K562 (cell line): ENCODE results near the gene TTC31. TPM values are rescaled to one million over a fixed set of nuclear protein-coding genes. Genes with fewer than 3 reads are reported as not detected.
A peak's percentile ranks its signal among the peaks of the same experiment; 100 is the strongest.

Experiments used
- ARID4B ChIP-seq: sonication (generic); formaldehyde crosslinking; IDR thresholded peaks from 2 replicates; pipeline ENCODE4 v1.8.0; 2022; ENCODE audit warnings: mild to moderate bottlenecking, missing genetic modification reagents
- ATF7 ChIP-seq: fragments of 450-650 bp; IDR thresholded peaks from 2 replicates; pipeline ENCODE4 v1.7.1; 2014; ENCODE audit warnings: mild to moderate bottlenecking, moderate library complexity
- FIP1L1 ChIP-seq: fragments of 200-400 bp; formaldehyde crosslinking; IDR thresholded peaks from 2 replicates; pipeline ENCODE4 v1.6.1; 2018; ENCODE audit warnings: mild to moderate bottlenecking, low read depth, low read length; ENCODE audit not compliant: poor library complexity, severe bottlenecking
- MBD2 ChIP-seq: sonication (generic); IDR thresholded peaks from 2 replicates; pipeline ENCODE4 v1.6.1; 2016; ENCODE audit warnings: low read depth, borderline replicate concordance
- MNT ChIP-seq, 2 experiments: fragments of 450-650 bp; conservative IDR thresholded peaks; 2 replicates each; pipeline ENCODE4 v1.6.1; 2017; ENCODE audit warnings: mild to moderate bottlenecking in 2 of 2, moderate library complexity in 2 of 2
- NCOA4 ChIP-seq: fragments of 450-650 bp; IDR thresholded peaks from 2 replicates; pipeline ENCODE4 v1.6.1; 2018; ENCODE audit warnings: mild to moderate bottlenecking; ENCODE audit not compliant: partially characterized antibody
- PRPF4 ChIP-seq: fragments of 200-400 bp; formaldehyde crosslinking; IDR thresholded peaks from one replicate; pipeline ENCODE4 v1.6.1; 2017; ENCODE audit warnings: low read length, low read depth, mild to moderate bottlenecking; ENCODE audit not compliant: insufficient read depth, poor library complexity, severe bottlenecking
- RB1 ChIP-seq: fragments of 450-650 bp; IDR thresholded peaks from 2 replicates; pipeline ENCODE4 v1.6.1; 2017; ENCODE audit warnings: low read depth, mild to moderate bottlenecking
- SP1 ChIP-seq: sonication (generic); formaldehyde crosslinking; IDR thresholded peaks from 2 replicates; pipeline ENCODE4 v1.8.1; 2022; ENCODE audit warnings: mild to moderate bottlenecking, missing genetic modification reagents
- ZBED1 ChIP-seq: IDR thresholded peaks from 2 replicates; pipeline ENCODE4 v1.6.1; 2014
- polyA plus RNA-seq, 8 experiments: library from polyadenylated mRNA; depleted of rRNA in 4 of 8; stranded (reverse) in 5 of 8; unstranded in 3 of 8; fragments of >200 nt; fragmentation: Nextera tagmentation in 2 of 8; fragmentation: Illumina TruSeq in 1 of 8; extraction: Ambion mirVana in 2 of 8; extraction: Trizol in 1 of 8; gene quantifications; 2 replicates each; pipeline versions ENCODE4 v1.2.1 to v1.2.3, GENCODE V29; 2011 to 2014; ENCODE audit warnings: inconsistent platforms in 1 of 8, missing spikeins in 1 of 8
- total RNA-seq, 7 experiments: library from RNA; depleted of rRNA in 6 of 7; stranded (reverse); fragments of >200 nt in 6 of 7; fragmentation: Illumina TruSeq in 2 of 7; extraction: Trizol in 2 of 7; gene quantifications; 2 replicates each; pipeline versions ENCODE4 v1.2.1 to v1.2.3, GENCODE V29; 2011 to 2021; ENCODE audit warnings: low replicate concordance in 1 of 7
- TF ChIP-seq, protein P1 (sequence below): fragments of 450-650 bp; conservative IDR thresholded peaks from 2 replicates; pipeline ENCODE4 v1.6.1; 2016; ENCODE audit warnings: missing genetic modification characterization, low read depth, mild to moderate bottlenecking, control low read depth, missing compliant biosample characterization

The TTC31 gene
- total and polyA plus RNA-seq, 9 of the 15 experiments (the other 6 are each of a cell fraction or from before 2014, with no cell fraction given), result 4.7 to 30.5 (median 15.9) TPM

DNA sequence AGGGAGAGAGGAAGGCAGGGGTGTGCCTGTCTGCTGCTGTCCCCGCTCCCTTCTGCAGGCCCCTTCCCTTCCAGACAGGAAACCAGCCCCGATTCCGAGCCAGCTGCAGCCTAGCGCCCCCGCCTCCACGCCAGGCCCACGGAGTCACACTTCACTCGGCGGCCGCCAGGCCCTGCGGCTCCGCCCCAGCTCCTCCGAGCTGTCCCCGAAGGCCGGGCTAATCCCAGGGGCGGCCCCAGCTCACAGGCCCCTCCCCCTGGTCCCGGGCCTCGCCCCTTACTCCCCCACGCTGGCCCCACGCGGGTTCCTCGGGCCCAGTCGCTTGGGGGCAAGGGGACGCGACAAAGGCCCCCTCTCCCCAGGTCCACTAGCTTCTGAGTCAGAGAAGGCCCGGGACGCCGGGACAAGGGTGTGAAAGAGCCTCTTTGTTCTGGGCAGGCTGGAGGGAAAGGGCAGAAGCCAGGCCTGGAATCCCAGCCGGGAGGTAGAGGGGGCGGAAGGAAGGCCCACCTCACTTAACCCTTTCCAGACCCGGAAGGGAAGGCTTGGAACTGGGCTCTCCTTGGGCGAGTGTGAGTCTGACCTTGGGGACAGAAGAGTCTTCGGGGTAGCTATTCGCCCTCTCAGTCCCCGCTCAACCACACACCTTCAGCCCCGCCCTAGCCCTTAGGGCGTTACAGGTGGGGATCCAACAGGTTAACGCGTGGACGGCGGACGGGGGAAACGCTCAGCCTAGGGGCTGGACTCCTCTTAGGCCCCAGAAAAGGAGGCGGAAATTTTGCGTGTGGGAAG is 42.3 kb upstream of the TTC31 start (continued):
- TF ChIP-seq MNT (conservative IDR thresholded peaks at IDR 0.05), result peak; percentile 50 to 64; a peak in 3 of 4 replicates
- TF ChIP-seq ATF7, result peak; percentile 36
- 0 out of 2 replicates have a peak, but pooled peaks have one; percentile 25 for TF ChIP-seq RB1
- TF ChIP-seq ARID4B, result no peak; the same call in 1 of the 2 replicates
- TF ChIP-seq FIP1L1, result no peak
- TF ChIP-seq, protein P1, sequence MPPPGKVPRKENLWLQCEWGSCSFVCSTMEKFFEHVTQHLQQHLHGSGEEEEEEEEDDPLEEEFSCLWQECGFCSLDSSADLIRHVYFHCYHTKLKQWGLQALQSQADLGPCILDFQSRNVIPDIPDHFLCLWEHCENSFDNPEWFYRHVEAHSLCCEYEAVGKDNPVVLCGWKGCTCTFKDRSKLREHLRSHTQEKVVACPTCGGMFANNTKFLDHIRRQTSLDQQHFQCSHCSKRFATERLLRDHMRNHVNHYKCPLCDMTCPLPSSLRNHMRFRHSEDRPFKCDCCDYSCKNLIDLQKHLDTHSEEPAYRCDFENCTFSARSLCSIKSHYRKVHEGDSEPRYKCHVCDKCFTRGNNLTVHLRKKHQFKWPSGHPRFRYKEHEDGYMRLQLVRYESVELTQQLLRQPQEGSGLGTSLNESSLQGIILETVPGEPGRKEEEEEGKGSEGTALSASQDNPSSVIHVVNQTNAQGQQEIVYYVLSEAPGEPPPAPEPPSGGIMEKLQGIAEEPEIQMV (tag), result no peak
- peak; percentile 65; the same call in 1 of the 2 replicates for TF ChIP-seq SP1 (CRISPR knock-in tag)
- no peak for TF ChIP-seq PRPF4
- no peak for TF ChIP-seq NCOA4
- 0 out of 2 replicates have a peak, but pooled peaks have one; percentile 45 for TF ChIP-seq ZBED1
- TF ChIP-seq MBD2, result no peak
